HG02642 (cell line): ENCODE results near the gene TENM4.

Experiments
- ATAC-seq: cut with Tn5 transposase; IDR thresholded peaks from one replicate; pipeline ENCODE4 v1.9.1; 2021; ENCODE audit warnings: mild to moderate bottlenecking; ENCODE audit not compliant: unreplicated experiment, poor library complexity

TENM4 gene

GRCh38 chr11:79312617-79313529 lies 128.0 kb downstream of the TENM4 start:
- ATAC-seq, result no peak

DNA sequence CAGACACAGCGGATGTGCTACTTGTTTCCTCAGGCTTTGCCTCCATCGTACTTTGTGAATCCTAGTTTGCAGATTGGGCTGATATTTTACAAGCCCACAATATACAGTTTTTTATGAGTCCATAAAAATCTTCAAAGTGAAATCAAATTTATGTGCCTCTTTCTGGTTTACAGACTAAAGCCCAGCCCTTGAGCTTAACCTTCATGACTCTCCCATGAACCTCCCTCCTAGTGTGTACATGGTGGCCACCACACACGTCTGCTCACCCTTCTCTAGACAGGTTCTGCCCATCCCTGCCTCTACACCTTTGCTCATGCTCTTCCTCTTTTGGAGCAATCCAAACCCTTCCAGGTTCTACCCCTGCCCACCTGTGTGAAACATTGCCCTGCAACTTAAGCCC lies 129.4 kb downstream of the TENM4 start:
- no peak for ATAC-seq

- ATAC-seq, result no peak
Measured at GRCh38 chr11:79309407-79309806, 131.4 kb downstream of the TENM4 start.

GRCh38 chr11:79308429-79308828 lies 132.4 kb downstream of the TENM4 start:
- ATAC-seq, result no peak

- no peak for ATAC-seq
Measured at GRCh38 chr11:79304599-79305212, 136.1 kb downstream of the TENM4 start.

DNA sequence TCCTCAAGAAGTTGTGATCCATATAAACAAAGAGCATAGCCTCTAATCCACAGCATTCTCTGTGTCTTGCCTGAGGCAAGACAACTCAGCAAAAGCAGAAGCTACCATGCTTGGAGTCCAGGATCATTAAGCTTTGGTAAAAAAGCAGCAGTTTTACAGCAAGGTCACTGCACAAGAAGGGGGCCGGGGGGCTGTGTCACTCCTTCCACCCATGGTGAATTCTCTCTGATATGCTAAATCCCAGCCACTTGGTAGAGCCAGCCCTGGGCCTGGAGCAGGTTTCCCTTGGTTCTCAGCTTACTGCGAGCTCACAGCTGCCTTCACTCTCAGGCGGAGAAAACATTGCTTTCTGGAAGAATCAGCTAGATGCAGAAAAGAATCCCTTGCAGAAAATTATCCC lies 144.7 kb downstream of the TENM4 start:
- no peak for ATAC-seq

- no peak for ATAC-seq
Measured at GRCh38 chr11:79294845-79295731, 145.7 kb downstream of the TENM4 start.

GRCh38 chr11:79291948-79292347 lies 148.9 kb downstream of the TENM4 start:
- ATAC-seq, result no peak

DNA sequence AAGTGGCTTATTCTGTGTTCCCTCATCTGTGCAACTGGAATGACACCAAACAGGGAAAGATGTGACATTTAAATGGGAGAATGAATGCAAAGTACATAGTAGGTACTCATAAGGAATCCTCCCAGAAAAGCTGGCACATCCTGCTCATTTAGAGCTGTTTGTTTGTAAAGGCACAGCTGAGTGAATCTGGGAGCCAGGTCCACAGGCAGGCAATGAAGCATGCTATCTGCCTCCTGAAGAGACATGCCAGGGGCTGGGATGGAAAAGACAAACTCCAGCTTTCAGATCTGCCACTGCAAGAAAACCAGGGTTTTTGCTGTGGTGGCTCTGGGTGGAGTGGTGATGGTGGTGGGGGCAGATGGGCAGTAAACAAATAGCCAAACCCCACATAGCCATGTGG lies 150.1 kb downstream of the TENM4 start:
- no peak for ATAC-seq

DNA sequence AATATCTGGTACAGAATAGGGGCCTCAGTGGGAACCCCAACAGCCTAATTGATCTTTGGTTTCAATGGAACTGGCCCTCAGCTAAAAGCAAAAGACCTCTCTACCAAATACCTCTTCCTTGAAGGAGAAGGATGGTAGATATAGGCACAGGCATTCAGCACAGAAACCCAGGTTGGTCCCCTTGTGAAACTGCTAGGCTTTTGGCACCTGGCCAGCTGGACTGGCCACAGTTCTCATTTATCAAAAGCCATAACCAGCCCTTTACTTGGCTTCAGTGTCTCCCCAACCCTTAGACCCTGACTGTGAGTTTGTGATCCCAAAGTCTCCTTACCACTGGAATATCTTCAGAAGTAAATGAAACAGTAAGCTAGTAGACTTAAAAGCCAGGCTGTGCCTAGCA lies 152.9 kb downstream of the TENM4 start:
- ATAC-seq, result no peak

- no peak for ATAC-seq
Measured at GRCh38 chr11:79285756-79286155, 155.1 kb downstream of the TENM4 start.

DNA sequence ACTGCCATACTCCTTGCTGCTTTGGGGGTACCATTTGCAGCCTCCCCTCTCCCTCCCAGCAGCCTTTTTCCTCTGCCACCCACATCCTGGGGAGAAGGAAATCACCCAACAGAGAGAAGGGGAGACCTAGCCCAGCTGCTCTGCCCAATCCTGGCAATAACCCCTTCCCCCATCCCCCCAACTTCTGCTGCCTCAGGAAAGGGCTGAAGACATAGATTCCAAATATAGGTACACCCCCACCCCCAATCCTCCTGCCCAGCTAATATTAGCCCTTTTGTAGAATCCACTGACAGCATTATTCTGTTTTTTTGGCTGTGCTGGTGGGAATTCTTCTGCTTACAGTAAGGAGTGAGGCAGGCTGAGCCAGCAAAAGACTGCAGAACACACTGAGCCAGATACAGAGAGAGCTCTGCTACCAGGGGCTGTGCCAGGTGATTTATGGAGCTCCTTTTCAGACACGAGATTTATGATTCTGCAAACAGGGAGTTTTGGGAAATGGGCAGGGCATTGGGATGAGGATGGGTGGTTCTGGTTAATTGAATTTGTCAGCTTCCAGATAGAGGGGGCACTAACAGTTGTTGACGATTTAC lies 164.0 kb downstream of the TENM4 start:
- no peak for ATAC-seq

- no peak for ATAC-seq
Measured at GRCh38 chr11:79274636-79275331, 166.0 kb downstream of the TENM4 start.

GRCh38 chr11:79273781-79274180 lies 167.0 kb downstream of the TENM4 start:
- no peak for ATAC-seq

DNA sequence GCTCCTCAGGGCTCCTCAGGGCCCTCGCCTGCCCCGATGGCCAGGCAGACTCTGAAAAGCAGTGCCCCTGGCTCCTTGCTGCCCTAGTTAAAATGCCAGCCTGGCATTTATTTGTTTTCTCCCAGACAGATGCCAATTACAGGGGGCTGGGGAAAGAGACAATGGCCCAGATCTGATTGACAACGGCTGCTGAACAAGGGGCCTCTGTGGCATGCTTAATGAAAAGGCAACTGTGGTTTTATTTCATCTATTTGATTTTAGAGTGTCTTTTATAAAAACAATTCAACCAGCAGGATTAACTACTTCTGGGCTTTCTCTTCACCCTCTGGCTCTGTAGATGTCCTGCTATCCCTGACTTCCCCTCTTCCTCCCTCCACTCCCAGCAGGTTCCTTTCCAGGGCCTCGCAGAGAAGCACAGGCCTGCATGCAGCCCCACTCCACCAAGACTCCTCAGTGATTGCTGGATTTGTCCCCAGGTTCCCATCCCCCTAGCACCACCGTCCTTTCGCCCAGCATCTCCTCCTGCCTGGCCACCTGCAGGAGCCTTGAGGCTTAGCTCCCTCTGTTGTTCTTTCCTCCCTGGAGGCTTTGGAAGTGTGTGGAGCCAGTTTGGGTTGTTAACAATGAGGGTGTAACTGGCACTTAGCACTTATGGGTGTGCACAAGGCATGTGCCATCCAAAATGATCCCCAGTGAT lies 171.1 kb downstream of the TENM4 start:
- no peak for ATAC-seq

DNA sequence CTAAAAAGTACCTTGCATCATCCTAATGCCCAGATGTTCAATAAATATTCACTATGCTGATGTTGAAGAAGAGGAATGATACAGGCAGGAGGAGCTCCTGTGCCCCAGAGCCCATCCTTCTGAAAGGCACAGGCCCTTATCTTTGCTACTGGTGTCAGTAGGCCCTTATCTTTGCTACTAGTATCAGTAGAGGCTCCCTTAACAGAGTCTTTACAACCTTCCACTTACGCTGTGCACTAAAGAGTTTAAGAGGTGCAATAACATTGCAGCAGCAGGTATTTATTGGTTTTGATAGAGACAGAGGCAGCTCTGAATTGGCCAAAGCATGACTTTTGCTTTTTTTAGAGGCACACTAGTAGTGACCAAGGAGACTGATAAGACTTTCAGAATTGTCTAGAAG lies 174.4 kb downstream of the TENM4 start:
- no peak for ATAC-seq

DNA sequence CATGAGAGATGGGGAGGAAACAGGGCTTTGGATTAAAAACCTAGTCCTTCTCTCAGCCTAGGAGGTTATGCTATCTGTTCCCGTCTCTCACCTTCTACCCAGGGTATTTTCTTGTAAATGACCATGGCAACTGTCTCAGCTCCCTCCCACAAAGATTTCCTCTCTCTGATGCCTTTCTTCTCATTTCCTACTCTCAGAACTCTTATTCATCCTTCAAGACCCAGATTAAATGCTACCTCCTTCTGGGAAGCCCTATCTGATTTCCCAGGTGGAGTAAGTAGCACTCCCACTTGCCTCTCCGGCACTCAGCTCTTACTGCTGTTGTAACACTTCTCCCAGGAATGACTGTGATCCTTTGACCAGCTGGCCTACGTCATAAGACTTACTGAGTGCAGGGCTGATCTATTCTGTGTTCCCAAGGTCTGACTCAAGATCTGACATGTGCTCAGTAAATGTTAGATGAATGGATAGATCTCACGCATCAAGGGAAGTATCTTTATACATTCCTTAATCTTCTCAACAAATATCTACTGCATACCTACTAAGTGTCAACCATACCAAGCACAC lies 175.0 kb downstream of the TENM4 start:
- no peak for ATAC-seq

DNA sequence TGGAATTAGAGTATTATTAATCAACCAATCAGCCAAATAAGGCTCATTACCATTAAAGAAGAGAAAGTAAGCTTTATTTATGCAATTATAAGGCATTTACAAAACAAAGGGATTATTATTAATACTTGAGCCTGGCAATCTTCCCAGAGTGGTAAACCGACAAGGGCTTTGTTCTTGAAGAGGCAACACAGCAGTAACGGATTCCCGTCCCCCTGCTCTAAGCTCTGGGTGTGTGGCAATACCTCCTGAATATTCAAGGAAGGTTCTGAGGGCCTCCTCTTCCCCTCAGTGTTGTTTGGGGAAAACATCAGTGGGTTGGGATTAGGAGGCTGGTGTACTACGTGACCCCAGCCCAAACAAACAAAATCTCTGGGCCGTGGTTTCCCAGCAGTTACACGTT lies 176.5 kb downstream of the TENM4 start:
- no peak for ATAC-seq

DNA sequence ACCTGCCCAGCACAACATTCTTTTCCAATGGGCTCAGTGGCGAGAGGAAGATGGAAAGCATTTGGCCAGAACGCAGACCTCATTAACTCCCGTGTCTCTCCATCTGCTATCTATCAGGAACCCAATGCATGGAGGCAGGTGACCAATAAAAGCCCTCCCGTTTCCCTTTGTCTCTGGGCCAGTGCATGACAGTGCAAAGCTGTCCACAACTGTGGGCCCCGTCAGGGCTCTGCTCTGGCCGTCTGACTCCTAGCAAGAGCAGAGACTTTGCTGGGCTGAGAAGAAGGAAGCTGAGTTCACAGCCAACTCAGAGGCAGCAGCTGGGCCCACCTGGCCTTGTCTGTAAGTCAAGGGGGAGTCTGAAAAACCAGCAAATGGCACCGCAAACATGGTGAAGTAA lies 177.8 kb downstream of the TENM4 start:
- ATAC-seq, result no peak
